ENCODE data around the gene SHISA5.

The SHISA5 gene

GRCh38 chr3:48430708-48431101, 73.3 kb downstream of the SHISA5 start:
- no peak for DNase-seq (ENCODE audit: low read depth)

- no peak for DNase-seq (ENCODE audit: low read depth)
Observed at GRCh38 chr3:48429960-48430707, 73.8 kb downstream of the SHISA5 start, which contains the start of gene PLXNB1. PLXNB1 (minus strand) TSS chr3:48430086; CDS start chr3:48424611, 5,475 bp downstream.

- DNase-seq (ENCODE audit: low read depth), result no peak
Observed at GRCh38 chr3:48429317-48429959, 74.5 kb downstream of the SHISA5 start.

GRCh38 chr3:48428572-48429316, 75.2 kb downstream of the SHISA5 start:
- no peak for DNase-seq (ENCODE audit: low read depth)

GRCh38 chr3:48428088-48428571, 75.8 kb downstream of the SHISA5 start:
- DNase-seq (ENCODE audit: low read depth), result no peak

GRCh38 chr3:48427630-48427962, 76.4 kb downstream of the SHISA5 start:
- no peak for DNase-seq (ENCODE audit: low read depth)

GRCh38 chr3:48426944-48427629, 76.9 kb downstream of the SHISA5 start:
- DNase-seq (ENCODE audit: low read depth), result no peak

GRCh38 chr3:48426401-48426909, 77.5 kb downstream of the SHISA5 start:
- DNase-seq (ENCODE audit: low read depth), result no peak

GRCh38 chr3:48425281-48425812, 78.6 kb downstream of the SHISA5 start:
- no peak for DNase-seq (ENCODE audit: low read depth)

- no peak for DNase-seq (ENCODE audit: low read depth)
Observed at GRCh38 chr3:48423883-48424695, 79.9 kb downstream of the SHISA5 start.

GRCh38 chr3:48423241-48423882, 80.6 kb downstream of the SHISA5 start:
- no peak for DNase-seq (ENCODE audit: low read depth)

GRCh38 chr3:48422681-48423080, 81.3 kb downstream of the SHISA5 start:
- DNase-seq (ENCODE audit: low read depth), result no peak

- no peak for DNase-seq (ENCODE audit: low read depth)
Observed at GRCh38 chr3:48422272-48422671, 81.7 kb downstream of the SHISA5 start.

GRCh38 chr3:48420561-48420960, 83.4 kb downstream of the SHISA5 start:
- DNase-seq (ENCODE audit: low read depth), result no peak

GRCh38 chr3:48419597-48419996, 84.4 kb downstream of the SHISA5 start:
- DNase-seq (ENCODE audit: low read depth), result no peak

GRCh38 chr3:48419149-48419548, 84.8 kb downstream of the SHISA5 start:
- no peak for DNase-seq (ENCODE audit: low read depth)

- DNase-seq (ENCODE audit: low read depth), result no peak
Observed at GRCh38 chr3:48418651-48419050, 85.3 kb downstream of the SHISA5 start.

GRCh38 chr3:48418140-48418539, 85.8 kb downstream of the SHISA5 start:
- DNase-seq (ENCODE audit: low read depth), result no peak

Data from stimulated activated CD8-positive, alpha-beta memory T cell treated with anti-CD3 and anti-CD28 coated beads, Interleukin-15, amount 100 ng/mL, for 1 hour (primary cell).